ENCODE measurements around the gene C19orf44.

DNA sequence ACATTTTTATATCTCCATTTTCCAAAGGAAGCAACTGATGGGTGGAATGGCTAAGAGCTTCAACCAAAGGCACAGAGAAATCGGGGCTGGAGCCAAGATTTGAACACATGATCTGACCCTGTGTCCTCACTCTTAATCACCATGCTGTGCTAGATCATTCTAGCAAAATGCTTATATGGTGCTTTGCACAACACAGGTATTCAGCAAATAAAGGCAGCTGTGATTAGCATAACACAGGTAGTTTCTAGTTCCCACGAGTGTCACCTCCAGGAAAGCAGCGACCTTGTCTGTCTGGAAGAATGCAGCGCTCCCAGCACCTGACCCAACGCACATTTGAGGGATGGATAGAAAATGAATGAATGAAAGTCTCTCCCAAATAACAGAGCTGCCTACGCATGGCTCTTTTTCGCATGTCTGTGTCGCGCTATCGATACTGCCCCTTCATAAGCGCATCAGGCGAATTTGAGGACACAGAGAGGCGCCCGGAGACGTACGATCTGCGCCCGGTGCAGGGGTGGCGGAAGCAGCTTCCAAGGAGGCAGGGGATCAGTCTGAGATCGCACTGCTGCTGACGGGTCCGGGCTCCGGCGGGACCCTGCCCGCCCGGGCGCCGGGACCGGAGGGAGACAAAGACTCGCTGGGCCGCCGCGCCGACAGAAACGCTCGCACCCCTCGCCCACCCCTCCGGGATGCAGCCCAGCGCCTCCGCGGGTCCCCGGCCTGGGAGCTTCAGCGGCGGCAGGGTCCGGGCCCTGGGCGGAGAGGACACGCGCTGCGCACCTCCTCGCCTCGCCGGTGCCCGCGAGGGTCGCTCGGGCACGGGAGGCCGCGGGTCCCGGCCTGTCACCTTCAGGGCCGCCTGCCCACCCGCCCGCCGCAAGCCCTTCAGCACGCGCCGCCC, 25.0 kb upstream of the C19orf44 start:
- no peak for TF ChIP-seq POLR2A (IDR thresholded peaks at IDR 0.05; ENCODE audit: extremely low read depth, insufficient read length)
- TF ChIP-seq, protein P1, sequence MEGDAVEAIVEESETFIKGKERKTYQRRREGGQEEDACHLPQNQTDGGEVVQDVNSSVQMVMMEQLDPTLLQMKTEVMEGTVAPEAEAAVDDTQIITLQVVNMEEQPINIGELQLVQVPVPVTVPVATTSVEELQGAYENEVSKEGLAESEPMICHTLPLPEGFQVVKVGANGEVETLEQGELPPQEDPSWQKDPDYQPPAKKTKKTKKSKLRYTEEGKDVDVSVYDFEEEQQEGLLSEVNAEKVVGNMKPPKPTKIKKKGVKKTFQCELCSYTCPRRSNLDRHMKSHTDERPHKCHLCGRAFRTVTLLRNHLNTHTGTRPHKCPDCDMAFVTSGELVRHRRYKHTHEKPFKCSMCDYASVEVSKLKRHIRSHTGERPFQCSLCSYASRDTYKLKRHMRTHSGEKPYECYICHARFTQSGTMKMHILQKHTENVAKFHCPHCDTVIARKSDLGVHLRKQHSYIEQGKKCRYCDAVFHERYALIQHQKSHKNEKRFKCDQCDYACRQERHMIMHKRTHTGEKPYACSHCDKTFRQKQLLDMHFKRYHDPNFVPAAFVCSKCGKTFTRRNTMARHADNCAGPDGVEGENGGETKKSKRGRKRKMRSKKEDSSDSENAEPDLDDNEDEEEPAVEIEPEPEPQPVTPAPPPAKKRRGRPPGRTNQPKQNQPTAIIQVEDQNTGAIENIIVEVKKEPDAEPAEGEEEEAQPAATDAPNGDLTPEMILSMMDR (IDR thresholded peaks at IDR 0.05; ENCODE audit: low read depth, low read length) = no peak
